H1 (cell line): ENCODE measurements around the gene MRTO4. TPM values are rescaled to one million over a fixed set of nuclear protein-coding genes. Genes with fewer than 3 reads are reported as not detected.

Experiments
- SIX5 ChIP-seq: IDR thresholded peaks from 2 replicates; pipeline ENCODE4 v1.6.1; 2011; ENCODE audit warnings: mild to moderate bottlenecking, low read depth, low read length
- polyA plus RNA-seq, 7 experiments: library from polyadenylated mRNA; depleted of rRNA in 3 of 7; stranded (reverse) in 5 of 7; unstranded in 2 of 7; fragments of >200 nt in 5 of 7; fragments of 200-250 nt in 2 of 7; gene quantifications; 1 replicate in 5 of 7; 2 replicates in 1 of 7; 4 replicates in 1 of 7; pipeline versions ENCODE4 v1.2.1 to v1.2.3, GENCODE V29; 2011 to 2013; ENCODE audit warnings: missing spikeins in 2 of 7, mixed read lengths in 2 of 7
- total RNA-seq: library from RNA; stranded (reverse); fragmentation: NEBNext Ultra II Directional; extraction: Animal tissue kit (Norgen Biotek cat#: 25700); gene quantifications from 2 replicates; pipeline ENCODE4 v1.2.1, GENCODE V29; 2021
- TF ChIP-seq, protein P1 (sequence below): IDR thresholded peaks from 2 replicates; pipeline ENCODE4 v1.6.1; 2012; ENCODE audit warnings: low read length, inconsistent platforms

MRTO4 gene
- total and polyA plus RNA-seq, 2 of the 8 experiments (the other 6 are each of a cell fraction or from before 2014, with no cell fraction given): 36.9 to 64.3 TPM

- TF ChIP-seq, protein P1, sequence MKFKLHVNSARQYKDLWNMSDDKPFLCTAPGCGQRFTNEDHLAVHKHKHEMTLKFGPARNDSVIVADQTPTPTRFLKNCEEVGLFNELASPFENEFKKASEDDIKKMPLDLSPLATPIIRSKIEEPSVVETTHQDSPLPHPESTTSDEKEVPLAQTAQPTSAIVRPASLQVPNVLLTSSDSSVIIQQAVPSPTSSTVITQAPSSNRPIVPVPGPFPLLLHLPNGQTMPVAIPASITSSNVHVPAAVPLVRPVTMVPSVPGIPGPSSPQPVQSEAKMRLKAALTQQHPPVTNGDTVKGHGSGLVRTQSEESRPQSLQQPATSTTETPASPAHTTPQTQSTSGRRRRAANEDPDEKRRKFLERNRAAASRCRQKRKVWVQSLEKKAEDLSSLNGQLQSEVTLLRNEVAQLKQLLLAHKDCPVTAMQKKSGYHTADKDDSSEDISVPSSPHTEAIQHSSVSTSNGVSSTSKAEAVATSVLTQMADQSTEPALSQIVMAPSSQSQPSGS: no peak
- TF ChIP-seq SIX5: no peak
These were observed 23.0 kb downstream of the MRTO4 start (continued) for GRCh38 chr1:19274636-19275035.
